Suppressor macrophage (primary cell): ENCODE results near the gene SNRPB.
A peak's percentile ranks its signal among the peaks of the same experiment; 100 is the strongest.
"Not testable (repeated sequence)": the region's sequence is repeated elsewhere in the genome, so short reads cannot be mapped to it uniquely, and the experiment has no call there.

Experiments
- DNase-seq, 4 experiments: peaks; one replicate each; pipeline ENCODE4 v3.0.0-alpha.2; 2020 to 2022
- total RNA-seq, 17 experiments: gene quantifications; one replicate each; lab custom pipeline; 2026; ENCODE audit warnings: mixed read lengths in 6 of 17, inconsistent platforms in 3 of 17; lab: John Stamatoyannopoulos, UW

SNRPB gene
- total RNA-seq = 55.3 to 119 (median 71.7) reads per million in 17 experiments

DNA sequence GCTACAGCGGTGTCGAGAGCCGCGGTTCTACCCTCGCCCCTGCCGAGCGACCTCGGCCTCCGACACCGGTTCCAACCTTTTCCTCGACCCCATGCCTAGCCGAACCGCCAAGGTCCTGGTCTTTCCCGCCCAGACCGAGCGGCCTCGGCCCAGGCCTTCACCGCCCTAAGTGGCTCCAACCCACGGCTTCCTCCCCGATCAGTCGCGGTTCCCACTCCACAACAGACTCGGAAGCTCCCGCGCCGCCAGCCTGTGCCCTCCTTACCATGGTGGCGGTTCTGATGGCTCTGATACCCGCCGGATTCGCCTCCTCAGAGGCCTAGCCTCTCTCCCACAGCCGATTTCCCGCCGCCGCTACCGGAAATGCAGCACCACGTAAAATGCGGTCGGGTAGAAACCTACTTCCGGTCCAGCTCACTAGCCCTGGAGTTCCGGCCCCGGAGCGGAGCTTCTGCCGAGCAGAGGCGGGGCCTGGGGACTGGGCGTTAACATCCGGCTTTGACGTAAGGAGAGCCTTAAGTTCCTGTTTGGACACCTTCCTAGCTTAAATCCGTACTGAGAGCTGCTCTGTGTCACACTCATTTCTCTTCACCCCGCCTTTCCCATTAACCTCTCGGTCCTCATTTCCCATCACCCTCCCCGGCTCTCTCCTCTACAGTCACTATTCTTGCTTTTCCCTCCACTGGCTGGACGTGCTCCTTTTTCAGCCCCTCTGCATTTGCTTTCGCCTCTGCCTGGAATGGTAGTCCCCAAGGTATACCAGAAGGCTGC, at the start of gene SNRPB:
Gene SNRPB (minus strand): TSS at position 367 of the 771 bp plus-strand sequence. CDS start 99 bp downstream, at position 268.
- peak; percentile 98 to 100 (median 99) for DNase-seq

DNA sequence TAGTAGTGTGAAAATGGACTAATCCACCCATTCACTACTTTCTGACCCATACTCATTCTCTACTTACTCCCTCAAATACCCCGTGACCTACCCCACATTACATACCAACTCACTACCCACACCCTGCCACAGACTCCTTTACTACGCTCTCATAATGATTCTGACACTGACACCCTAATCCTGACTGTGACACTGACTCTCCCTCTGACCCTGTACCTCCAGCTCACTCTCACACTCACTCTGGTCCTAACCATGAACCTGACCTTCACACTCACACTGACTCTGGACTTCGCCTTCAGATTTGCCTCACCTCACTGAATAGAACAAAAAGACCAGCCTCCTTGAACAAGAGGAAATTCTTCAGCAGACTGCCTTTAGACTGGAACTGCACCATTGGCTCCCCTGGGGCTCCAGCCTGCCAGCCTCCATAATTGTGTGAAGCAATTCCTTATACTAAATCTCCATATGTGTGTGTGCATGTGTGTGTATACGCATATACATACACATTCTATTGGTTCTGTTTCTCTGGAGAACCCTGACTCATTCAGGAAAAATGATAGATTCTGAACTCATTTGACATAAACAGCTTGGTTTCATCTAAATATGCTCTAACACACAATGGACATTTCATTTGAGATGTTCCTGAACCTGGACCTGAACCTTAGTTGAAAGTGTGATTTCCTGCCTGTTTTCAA, 48.7 kb upstream of the SNRPB start:
- no peak for DNase-seq

DNA sequence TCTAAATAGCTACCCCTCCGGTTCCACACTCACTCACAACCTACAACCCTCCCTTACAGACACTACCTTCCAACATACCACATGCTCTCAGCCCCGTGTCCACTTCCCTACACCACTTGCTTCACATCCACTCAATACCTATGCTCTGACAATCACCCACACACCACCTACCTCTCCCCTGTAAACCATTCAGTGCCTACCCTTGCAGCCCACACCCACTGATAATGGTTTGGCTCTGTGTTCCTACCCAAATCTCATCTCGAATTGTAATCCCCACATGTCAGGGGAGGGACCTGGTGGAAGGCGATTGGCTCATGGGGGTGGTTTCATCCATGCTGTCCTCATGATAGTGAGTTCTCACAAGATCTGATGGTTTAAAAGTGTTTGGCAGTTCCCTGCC, 48.0 kb upstream of the SNRPB start:
- DNase-seq = no peak

DNA sequence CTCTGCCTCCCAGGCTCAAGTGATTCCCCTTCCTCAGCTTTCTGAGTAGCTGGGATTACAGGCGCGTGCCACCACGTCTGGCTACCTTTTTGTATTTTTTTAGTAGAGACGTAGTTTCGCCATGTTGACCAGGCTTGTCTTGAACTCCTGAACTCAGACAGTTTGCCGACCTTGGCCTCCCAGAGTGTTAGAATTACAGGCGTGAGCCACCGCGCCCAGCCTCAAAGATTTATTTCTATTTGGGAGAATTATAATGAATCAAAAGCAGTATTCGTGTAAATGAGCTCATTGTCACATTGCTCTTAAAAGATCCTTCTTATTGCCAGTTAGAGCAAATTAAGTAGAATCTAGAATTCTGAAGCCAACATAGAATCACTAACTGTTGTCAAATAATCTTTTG, 47.5 kb upstream of the SNRPB start:
- DNase-seq = no peak

DNA sequence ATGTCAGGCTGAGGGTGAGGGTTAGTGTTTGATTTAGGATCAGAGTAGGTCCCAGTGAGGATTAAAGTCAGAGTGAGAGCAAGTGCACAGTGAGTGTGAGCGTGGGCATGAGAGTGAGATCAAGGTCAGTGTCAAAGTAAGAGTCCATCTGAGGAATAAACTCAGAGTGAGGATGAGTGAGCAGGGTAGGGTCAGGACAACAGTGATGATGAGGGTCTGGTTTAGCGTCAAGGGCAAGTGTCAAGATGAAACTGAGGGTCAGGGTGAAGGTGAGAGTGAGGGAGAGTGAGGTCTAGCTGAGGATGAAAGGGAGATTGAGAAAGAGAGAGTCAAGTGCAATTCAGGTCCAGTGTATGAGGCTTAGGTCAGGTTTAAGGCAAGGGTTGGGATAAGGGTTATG, 45.8 kb upstream of the SNRPB start:
- no peak for DNase-seq

DNA sequence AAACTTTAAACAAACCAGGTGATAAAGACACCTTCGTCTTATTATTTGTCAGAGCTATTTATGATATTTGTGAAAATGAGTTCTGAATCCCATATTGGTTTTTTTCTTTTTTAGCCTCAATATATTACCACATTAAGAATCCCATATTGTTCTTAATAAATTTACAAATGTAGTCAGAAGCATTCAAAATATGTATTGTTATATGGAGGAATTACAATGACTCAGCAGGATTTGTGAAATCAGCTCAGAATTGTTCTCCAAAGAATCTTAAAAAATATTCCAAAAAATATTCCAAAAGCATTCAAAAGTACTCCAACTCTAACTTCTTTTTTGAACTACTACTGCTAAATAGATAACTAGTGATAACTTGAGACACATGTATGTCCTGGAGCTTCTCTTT, 44.6 kb upstream of the SNRPB start:
- DNase-seq = no peak

DNA sequence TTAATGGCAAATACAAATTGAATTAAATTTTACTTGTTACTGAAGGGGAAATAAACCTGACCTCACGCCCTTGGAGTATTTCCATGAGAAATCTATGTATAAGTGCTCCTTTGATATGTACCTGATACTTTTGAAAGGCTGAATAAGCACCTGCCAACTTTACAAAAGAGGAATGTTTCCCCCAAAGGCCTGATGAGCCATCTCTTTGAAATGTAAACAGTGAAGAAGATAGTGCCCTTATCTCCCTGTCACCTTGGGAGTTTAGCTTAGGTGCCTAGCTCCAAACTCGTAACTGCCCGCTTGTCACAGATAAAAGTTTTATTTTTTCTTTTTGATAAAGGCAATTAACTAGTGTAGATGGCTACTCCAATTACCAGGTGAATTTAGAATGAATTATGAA, 39.2 kb upstream of the SNRPB start:
- no peak for DNase-seq

DNA sequence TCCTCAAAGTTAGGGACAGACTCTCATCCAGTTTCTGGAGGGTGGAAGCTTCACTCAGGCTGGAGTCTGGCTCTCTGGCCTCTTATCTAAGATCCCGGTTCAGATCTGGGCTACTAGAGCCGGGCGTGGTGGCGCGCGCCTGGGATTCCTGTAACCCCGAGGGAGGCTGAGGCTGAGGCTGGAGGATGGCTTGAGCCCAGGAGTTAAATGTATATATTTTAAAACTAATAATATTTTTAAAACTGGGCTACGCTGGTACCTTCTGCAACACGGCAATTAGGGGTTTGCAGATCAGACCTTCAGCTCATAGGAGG, 38.8 kb upstream of the SNRPB start:
- no peak for DNase-seq

DNA sequence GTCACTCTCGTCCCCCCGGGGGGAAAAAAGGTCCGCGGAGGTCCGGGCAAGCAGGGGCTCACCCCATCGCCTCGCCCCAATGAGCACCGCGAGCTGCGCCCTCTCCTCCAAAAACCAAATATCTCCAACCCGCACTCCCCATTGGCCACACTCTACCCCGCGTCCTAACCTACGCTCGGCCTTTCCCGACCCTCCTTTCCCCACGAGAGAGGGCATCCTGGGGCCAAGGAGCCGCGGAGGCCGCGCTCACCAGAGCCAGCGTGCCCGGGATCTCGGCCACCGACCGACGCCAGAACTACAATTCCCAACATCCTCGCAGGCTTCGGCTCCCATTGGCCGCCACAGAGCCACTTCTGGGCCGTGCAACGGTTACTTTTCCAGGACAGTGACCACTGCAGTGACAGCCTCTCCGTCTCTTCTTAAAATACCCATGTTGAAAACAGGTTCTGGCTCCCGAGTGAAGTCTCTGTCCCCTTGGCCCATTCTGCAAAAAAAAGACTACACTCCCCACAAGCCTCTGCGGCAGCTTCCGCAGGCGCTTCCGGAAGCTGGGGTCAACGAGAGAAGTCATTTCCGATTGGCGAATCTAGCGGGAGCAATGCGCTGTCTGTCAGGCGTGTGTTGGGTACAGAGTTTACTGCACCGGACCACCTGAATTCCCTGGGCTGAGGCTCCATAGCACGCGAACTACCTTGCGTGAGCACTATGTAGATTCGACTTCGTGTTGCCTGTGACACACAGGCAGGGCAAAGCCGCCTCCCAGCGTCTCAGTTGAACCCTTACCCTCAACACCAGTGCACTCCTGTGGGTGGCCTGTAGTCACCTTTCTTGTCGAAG, 38.3 kb upstream of the SNRPB start, which contains the start of gene ZNF343:
Gene ZNF343 (minus strand): TSS at position 285 of the 837 bp plus-strand sequence. CDS start 15,020 bp downstream, outside the sequence.
- peak; percentile 85 to 91 (median 89) for DNase-seq

DNA sequence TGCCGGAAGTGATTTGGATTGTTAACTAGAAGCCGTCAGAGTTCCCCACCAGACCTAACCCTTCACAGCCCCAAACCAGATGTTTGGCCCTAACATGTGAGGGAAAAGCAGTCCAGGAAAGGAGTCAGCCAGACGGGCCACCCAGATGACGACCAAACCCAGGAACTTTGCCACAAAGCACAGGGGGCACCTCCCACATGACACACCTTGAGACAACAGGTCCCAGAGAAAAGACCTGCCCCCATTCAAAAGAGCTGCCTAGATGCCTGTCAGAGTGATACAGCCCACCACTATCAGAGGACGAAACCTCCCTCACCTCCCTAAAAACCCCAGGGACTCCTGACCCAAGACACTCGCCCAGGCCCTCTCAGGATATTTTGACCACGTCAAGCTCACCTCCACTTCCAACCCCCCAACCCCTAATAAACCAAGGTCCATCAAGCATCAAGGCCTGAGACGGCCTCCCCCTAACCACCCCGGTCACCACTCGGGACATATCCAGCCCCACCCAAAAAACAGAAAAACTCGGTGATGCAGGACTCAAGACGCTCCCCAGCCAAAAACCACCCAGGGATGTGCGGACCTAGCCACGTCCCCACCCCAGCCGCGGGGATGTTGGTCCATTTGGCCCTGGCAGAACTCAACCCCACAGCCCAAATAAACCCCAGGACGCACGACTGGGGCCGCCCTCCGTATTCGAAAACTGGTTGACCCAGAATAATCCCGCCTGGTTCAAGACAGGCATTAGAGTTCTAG, 37.5 kb upstream of the SNRPB start:
- DNase-seq = peak in 1 of 4 experiments; percentile 21

DNA sequence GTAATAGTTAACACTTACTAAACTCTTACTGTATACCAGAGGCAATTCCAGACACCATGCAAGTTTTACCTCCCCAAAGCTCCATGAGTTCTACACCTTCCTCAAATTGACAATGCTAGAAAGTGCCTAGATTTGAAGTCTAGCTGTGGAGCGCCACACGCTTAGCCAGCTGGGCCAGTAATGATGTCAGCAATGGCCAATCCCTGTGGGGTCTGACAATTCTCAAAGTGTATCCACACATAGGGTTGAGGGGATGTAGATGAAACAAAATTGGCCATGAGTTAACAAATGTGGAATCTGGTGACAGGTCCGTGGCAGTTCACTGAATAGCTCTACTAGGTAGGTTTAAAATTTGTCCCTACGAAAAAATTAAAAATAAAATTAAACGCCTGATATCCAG, 36.9 kb upstream of the SNRPB start:
- DNase-seq = no peak

DNA sequence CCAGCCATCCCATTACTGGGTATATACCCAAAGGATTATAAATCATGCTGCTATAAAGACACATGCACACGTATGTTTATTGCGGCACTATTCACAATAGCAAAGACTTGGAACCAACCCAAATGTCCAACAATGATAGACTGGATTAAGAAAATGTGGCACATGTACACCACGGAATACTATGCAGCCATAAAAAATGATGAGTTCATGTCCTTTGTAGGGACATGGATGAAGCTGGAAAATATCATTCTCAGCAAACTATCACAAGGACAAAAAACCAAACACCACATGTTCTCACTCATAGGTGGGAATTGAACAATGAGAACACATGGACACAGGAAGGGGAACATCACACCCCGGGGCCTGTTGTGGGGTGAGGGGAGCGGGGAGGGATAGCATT, 35.8 kb upstream of the SNRPB start:
- not testable (repeated sequence) for DNase-seq

DNA sequence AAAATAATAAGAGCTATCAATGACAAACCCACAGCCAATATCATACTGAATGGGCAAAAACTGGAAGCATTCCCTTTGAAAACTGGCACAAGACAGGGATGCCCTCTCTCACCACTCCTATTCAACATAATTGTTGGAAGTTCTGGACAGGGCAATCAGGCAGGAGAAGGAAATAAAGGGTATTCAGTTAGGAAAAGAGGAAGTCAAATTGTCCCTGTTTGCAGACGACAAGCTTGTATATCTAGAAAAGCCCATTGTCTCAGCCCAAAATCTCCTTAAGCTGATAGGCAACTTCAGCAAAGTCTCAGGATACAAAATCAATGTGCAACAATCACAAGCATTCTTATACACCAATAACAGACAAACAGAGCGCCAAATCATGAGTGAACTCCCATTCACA, 34.2 kb upstream of the SNRPB start:
- not testable (repeated sequence) for DNase-seq

DNA sequence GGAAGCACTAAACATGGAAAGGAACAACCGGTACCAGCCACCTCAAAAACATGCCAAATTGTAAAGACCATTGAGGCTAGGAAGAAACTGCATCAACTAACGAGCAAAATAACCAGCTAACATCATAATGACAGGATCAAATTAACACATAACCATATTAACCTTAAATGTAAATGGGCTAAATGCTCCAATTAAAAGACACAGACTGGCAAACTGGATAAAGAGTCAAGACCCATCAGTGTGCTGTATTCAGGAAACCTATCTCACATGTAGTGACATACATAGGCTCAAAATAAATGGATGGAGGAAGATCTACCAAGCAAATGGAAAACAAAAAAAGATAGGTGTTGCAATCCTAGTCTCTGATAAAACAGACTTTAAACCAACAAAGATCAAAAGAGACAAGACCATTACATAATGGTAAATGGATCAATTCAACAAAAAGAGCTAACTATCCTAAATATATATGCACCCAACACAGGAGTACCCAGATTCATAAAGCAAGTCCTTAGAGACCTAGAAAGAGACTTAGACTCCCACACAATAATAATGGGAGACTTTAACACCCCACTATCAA, 32.3 kb upstream of the SNRPB start:
- not testable (repeated sequence) for DNase-seq

DNA sequence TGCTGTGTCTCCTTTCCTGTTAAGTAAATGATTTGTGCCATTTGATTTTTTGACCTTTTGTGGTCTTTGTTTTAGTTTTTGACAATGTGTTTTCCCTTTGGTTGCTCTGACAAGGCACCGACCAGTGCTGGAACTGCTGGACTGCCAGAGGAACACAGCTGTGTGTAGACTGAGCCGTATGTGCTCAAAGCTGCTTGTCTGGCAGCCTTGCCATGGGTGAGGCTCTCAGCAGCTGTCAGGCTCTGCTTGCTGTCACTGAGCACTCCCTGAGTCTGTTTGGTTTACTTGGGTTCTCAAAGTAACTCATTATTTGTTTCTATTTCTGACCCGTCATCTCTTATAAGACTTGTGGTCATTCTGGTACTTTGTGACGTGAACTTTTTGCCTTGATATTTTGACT, 15.1 kb upstream of the SNRPB start:
- no peak for DNase-seq

DNA sequence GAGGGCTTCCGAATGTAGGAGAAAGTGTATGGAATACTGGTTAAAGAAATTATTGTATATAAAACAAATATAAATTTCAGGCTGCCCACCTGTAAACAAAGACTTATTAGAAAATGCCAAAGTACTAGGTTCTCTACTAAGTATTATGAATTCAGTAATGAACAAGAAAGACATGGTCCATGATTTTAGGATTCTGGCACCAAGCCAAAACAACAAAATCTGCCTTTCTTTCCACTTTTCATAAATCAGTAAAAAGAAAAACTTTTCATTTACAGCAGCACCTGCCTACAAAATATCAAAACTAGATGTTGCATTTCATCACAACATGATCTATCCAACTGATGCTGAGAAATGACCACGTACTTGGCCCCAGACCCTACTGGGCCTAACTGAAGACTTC, 14.5 kb upstream of the SNRPB start:
- no peak for DNase-seq

DNA sequence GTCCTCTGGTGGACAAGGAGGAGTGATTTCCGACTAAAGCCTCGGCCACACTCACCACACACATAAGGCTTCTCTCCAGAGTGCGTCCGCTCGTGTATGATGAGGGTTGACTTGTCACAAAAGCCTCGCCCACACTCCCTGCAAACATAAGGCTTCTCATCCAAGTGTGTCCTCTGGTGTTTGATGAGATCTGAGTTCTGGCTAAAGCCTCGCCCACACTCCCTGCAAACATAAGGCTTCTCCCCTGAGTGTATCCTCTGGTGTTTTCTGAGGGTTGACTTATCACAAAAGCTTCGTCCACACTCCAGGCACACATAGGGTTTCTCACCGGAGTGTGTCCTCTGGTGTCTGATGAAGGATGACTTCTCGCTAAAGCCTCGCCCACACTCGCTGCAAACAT, 12.9 kb upstream of the SNRPB start:
- DNase-seq = no peak

DNA sequence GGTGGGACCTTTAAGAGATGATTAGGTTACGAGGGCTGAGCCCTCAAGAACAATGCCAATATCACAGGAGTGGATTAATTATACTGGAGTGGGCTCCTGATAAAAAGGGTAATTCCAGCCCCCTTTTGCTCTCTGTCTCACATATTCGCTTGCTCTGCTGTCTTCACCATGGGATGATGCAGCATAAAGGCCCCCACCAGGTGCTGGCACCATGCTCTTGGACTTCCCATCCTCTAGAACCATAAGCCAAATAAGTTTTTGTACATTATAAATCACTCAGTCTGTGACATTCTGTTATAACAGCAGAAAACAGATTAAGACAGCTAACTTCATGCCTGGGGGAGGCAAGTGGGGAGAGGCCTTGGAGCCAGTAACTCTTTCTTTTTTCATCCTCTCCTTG, 9.8 kb upstream of the SNRPB start:
- DNase-seq = no peak

DNA sequence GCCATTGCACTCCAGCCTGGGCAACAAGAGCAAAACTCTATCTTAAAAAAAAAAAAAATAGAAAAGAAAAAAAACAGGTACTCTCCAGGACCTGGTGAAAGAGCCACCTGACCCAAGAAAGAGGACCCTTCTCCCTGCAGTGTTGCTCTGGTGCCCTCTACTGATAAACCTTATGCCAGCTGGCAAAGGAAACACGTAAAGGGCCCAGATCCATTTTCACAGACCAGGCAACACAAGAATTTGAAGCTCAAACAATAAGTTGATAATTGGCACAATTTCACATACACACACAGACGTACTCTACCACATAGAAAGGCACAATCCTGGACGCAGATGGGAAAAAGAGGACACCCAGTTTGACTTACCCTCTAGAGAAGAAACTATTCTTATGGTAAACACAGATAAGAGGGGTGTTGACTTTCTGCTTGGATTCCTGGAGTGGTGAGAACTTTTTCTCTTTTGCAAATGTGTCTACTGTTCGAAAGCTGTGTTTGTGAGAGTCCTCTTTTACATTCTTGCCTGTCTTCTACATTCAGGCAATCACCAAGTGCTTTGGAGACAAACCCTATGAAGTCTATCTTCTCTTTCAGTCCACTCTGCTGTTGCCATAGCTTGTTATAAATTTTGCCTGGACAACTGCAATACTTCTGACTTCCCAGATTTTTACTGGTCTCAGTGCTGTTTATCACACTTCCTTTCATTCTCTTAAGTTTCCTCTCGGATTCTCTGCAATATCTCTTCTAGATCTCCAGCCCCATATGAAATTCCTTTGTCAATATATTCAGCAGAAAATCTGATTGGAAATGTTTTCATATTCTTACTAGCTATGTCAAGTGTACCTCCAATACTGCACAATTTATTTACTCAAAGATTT, 6.4 kb upstream of the SNRPB start:
- DNase-seq = no peak

DNA sequence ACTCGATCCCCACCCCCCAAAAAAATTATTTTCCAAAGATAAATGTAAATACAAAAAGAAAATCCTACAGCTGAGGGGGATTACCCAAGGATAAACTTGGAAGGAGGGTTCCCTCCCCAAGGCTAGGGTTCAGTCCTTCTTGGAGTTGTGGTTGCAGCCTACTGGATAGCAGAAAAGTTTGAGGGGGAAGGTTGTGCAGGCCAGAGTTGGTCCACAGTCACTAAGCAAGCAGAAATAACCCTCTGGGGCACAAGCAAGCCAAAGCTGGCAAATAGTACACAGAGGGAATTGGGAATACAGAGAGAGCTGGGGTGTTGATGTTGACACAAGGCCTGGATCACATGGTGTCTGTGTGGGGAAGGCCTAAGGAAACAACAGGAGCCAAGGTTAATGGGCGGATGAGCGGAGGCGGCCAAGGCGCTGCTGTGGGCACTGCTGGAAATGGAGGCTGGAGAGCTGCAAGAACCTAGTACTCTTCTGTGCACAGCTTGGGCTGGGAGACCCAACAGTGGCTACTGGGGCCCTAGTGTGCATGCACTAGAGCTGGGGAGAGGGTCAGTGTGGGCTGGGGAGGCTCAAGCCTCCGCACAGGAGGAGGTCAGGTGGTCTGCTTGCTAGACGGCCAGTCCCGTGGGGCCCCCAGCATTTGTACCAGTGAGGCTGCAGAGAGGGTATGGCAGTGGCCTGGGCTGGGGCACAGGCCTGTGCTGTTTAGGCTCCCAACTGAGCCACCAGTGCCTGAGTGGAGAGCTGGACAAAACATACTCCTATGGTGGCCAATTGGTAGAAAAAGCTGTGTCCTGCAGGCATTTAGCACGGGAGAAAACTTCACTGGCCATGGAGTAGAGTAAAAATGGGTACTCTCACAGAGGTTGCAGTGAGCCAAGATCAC, 5.5 kb upstream of the SNRPB start:
- no peak for DNase-seq
